Thoracic aorta (tissue), 2 donors: Measurements from ENCODE around the gene ZNF474. TPM values are rescaled to one million over a fixed set of nuclear protein-coding genes. Genes with fewer than 3 reads are reported as not detected.
A peak's percentile ranks its signal among the peaks of the same experiment; 100 is the strongest.

ENCODE experiments used
- ATAC-seq: fragments of 150-250 bp; one replicate; pipeline ENCODE4 v1.8.0; 2017; ENCODE audit warnings: low read depth; ENCODE audit not compliant: insufficient number of reproducible peaks, low FRiP score
- DNase-seq: peaks from one replicate; pipeline ENCODE4 v3.0.0-alpha.2; 2020; ENCODE audit warnings: low spot score
- H3K27ac ChIP-seq, 2 donors: fragments of 200-600 bp; sonication (generic); 1 replicate in 1 of 2; 2 replicates in 1 of 2; pipeline ENCODE4 v1.5.1; 2016; ENCODE audit warnings: mild to moderate bottlenecking in 2 of 2, moderate library complexity in 2 of 2
- H3K27me3 ChIP-seq: fragments of 200-600 bp; sonication (generic); replicated peaks from 2 replicates; pipeline ENCODE4 v1.6.0; 2016; ENCODE audit warnings: mild to moderate bottlenecking; ENCODE audit not compliant: insufficient read depth
- H3K36me3 ChIP-seq: fragments of 200-600 bp; sonication (generic); one replicate; pipeline ENCODE4 v1.5.1; 2016
- H3K4me1 ChIP-seq, 2 donors: fragments of 200-600 bp; sonication (generic); 1 replicate in 1 of 2; 2 replicates in 1 of 2; pipeline versions ENCODE4 v1.5.1 to v1.6.0; 2016; ENCODE audit warnings: low read depth in 2 of 2, mild to moderate bottlenecking in 1 of 2; ENCODE audit not compliant: control insufficient read depth in 1 of 2
- H3K4me3 ChIP-seq: fragments of 200-600 bp; sonication (generic); 2 replicates; pipeline ENCODE4 v1.5.1; 2016; ENCODE audit warnings: mild to moderate bottlenecking
- H3K9me3 ChIP-seq: fragments of 200-600 bp; sonication (generic); 2 replicates; pipeline ENCODE4 v1.5.1; 2016
- total RNA-seq, 2 donors: library from RNA; depleted of rRNA; stranded (reverse); fragments of >200 nt; gene quantifications; one replicate each; pipeline versions ENCODE4 v1.1.0 to v1.2.3, GENCODE V29; 2016
- TF ChIP-seq, protein P1 (sequence below): fragments of 200-600 bp; sonication (generic); IDR thresholded peaks from one replicate; pipeline ENCODE4 v1.5.1; 2019; ENCODE audit warnings: antibody characterized with exemption

Gene ZNF474
- total RNA-seq, 2 donors from 2014 or later: 0.27 to 0.92 TPM

DNA sequence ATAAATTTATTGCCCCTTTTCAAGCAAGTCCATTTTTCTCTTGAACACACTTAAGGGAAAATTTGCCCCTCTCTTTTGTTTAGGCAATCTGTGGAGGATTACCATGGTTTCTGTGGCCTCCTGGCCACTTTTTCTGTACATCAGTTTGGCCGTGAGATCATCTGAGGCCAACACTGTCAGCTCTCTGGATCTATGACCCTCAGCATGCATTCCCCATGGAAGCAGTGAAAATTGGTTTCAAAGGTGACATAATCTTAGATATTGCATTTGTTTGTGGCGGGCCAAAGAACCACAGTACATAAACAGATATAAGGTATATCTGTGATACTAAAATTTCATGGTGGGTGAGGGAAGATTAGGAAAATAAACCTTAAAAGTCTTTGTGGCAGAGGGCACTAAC, 4.6 kb upstream of the ZNF474 start:
- DNase-seq (no peak), ATAC-seq (no peak)
- Histone ChIP-seq H3K36me3 (no peaks in the 10 kb centered on the region), H3K9me3 (no peaks in the 10 kb centered on the region), H3K4me3 (no peak overlapping the region), H3K27ac (no peak overlapping the region), H3K27me3 (no peaks in the 10 kb centered on the region), H3K4me1 (peaks cover 5 to 20% of the 10 kb centered on the region in 2 donors)
- TF ChIP-seq, protein P1, sequence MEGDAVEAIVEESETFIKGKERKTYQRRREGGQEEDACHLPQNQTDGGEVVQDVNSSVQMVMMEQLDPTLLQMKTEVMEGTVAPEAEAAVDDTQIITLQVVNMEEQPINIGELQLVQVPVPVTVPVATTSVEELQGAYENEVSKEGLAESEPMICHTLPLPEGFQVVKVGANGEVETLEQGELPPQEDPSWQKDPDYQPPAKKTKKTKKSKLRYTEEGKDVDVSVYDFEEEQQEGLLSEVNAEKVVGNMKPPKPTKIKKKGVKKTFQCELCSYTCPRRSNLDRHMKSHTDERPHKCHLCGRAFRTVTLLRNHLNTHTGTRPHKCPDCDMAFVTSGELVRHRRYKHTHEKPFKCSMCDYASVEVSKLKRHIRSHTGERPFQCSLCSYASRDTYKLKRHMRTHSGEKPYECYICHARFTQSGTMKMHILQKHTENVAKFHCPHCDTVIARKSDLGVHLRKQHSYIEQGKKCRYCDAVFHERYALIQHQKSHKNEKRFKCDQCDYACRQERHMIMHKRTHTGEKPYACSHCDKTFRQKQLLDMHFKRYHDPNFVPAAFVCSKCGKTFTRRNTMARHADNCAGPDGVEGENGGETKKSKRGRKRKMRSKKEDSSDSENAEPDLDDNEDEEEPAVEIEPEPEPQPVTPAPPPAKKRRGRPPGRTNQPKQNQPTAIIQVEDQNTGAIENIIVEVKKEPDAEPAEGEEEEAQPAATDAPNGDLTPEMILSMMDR: no peak

DNA sequence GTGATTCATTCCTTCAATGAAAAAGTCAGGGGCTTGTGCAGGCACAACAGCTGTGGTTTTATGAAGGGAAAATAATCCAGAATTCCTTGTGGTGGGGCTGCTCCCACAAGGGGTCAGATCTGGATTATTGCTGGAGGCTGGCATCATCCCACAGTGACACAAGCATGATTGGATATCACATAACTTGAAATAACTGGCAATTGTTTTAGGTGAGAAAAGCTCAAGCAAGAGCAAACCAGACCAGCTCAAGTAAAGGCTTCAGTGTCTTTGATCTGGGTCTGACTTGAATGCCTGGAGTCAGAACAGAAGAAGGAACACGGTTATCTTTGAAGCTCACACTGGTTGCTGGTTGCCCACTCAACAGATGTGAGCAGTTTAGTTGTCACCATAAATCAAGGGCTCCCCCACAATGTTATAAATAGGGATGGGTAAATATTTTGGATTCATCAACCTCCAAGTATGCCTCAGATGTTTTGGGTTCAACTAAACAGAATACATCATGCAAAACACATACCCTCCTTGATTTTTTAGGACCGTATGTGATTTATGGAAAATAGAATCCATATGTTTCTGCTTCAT, 3.1 kb upstream of the ZNF474 start:
- TF ChIP-seq, protein P1: no peak
- ATAC-seq: no peak
- Histone ChIP-seq H3K4me1 (peaks cover 5 to 20% of the 10 kb centered on the region in 2 donors), H3K27me3 (no peaks in the 10 kb centered on the region), H3K4me3 (peak overlapping the region; percentile 34), H3K9me3 (no peaks in the 10 kb centered on the region), H3K27ac (peak overlapping the region in 1 of 2 donors; percentile 57), H3K36me3 (no peaks in the 10 kb centered on the region)
- DNase-seq: no peak

DNA sequence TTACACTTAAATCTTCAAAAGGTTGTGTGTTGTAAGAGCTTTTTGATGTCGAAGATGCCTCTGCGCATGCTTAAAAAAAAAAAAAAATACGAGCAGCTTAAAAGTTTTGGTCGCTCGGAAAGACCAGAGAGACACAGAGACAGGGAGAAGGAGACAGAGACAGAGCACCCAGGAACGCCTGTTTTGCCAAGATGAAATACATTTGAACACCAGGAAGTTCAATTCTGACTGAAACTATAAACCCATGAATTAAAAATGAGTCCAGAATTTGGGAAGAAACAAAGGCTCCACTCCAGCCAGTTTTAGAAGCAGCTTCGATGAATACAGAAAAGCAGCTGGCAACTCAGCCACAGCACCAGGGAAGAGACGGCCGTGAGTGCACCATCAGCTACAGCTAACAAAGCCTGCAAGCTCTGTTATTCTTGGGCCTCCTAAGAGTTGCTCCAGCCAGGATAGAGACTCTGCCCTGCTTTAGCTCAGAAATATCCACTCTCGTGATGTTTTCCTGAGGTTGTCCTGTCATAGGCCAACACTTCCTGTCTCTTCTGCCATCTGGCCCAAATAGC, 2.5 kb upstream of the ZNF474 start:
- ATAC-seq: peak; percentile 74
- TF ChIP-seq, protein P1: no peak
- no peaks in the 10 kb centered on the region for H3K36me3 ChIP-seq
- H3K27me3 ChIP-seq: no peaks in the 10 kb centered on the region
- peak overlapping the region; percentile 34 for H3K4me3 ChIP-seq
- DNase-seq: no peak
- peaks cover 5 to 20% of the 10 kb centered on the region in 2 donors for H3K4me1 ChIP-seq
- no peaks in the 10 kb centered on the region for H3K9me3 ChIP-seq
- peak overlapping the region; percentile 36 to 57 for H3K27ac ChIP-seq

DNA sequence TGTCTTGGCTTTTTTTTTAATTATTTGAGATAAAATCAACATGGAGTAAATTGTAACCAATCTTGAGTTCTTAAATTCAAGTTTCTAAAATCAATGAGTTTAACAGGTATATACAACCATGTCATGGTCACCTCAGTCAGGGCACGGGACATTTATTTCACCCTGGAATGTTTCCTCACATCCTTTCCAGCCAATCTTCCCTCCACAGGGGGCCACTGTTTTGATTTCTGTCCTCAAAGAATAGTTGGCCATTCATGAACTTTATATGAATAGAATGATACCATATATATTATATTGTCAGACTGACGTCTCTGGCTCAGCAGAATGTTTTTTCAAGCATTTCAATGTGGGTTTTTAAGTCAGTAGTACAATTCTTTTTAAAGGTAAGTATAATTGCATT, 806 bp downstream of the ZNF474 start:
- H3K4me3 ChIP-seq: no peak overlapping the region
- H3K27ac ChIP-seq: no peak overlapping the region

DNA sequence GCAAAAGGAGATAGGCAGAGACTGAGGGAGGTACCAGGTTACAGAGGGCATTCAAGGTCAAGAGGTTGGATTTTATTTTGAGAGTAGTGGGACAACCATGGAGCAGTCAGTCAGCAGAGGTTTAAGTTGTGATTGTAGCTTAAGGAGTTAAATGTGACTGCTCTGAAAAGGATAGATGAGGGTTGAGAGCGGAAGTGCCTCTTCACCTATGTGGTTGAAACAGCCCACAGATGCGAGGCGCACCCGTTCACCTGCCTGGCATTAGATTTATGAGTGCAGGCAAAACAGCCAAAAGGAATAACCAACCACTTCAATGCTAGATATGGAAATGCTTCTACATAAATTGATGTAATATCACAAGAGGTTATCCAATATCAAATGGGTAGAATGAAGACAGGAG, 8.4 kb downstream of the ZNF474 start:
- Histone ChIP-seq H3K27me3 (no peaks in the 10 kb centered on the region), H3K4me1 (no peaks in the 10 kb centered on the region), H3K27ac (no peak overlapping the region), H3K9me3 (no peaks in the 10 kb centered on the region), H3K36me3 (no peaks in the 10 kb centered on the region), H3K4me3 (no peak overlapping the region)
- ATAC-seq (no peak), DNase-seq (no peak)
- TF ChIP-seq, protein P1: no peak

More for the DNA sequence above, 806 bp downstream of the ZNF474 start:
- TF ChIP-seq, protein P1: no peak
- H3K9me3 ChIP-seq: no peaks in the 10 kb centered on the region
- no peaks in the 10 kb centered on the region for H3K27me3 ChIP-seq
- H3K36me3 ChIP-seq: no peaks in the 10 kb centered on the region
- DNase-seq: no peak
- peaks cover 5 to 20% of the 10 kb centered on the region in 2 donors for H3K4me1 ChIP-seq
- ATAC-seq: no peak
